Measurements from ENCODE around the gene SDK2. TPM values are rescaled to one million over a fixed set of nuclear protein-coding genes. Genes with fewer than 3 reads are reported as not detected.

SDK2 gene
- total and polyA plus RNA-seq, 2 experiments from 2014 or later, result 0.74 to 5.1 TPM

DNA sequence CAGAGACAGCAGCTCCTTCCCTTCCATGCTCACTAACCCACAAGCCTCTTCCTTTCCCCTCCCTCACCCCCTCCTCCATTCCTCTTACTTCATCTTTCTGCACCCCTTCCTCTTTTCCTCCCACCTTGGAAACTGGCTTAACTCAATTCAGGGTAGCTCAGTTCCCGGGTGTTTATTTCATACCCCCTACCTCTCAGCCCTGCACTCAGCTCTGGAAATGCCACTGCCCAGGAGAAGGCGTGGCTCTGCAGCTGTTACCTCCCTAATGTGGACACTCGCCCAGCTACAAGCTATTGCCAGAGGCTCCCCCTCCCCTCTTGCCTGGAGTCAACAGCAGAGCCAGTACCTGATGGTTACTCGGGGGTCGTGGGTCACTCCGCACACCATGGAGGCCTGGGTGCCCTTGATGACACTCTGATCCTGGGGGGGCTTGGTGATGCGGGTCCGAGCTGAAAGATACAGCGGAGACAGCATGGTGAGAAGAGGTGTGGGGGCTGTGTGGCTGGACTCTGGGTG, 214.0 kb downstream of the SDK2 start (continued):
- no peak for TF ChIP-seq ZNF462 (CRISPR knock-in tag; IDR thresholded peaks at IDR 0.05)
- no peak for TF ChIP-seq STAT1 (IDR thresholded peaks at IDR 0.05; ENCODE audit: unreplicated experiment)
- TF ChIP-seq, protein P1, sequence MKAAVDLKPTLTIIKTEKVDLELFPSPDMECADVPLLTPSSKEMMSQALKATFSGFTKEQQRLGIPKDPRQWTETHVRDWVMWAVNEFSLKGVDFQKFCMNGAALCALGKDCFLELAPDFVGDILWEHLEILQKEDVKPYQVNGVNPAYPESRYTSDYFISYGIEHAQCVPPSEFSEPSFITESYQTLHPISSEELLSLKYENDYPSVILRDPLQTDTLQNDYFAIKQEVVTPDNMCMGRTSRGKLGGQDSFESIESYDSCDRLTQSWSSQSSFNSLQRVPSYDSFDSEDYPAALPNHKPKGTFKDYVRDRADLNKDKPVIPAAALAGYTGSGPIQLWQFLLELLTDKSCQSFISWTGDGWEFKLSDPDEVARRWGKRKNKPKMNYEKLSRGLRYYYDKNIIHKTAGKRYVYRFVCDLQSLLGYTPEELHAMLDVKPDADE (IDR thresholded peaks at IDR 0.05), result no peak
- TF ChIP-seq NANOG (IDR thresholded peaks at IDR 0.05; ENCODE audit: borderline replicate concordance), result no peak

DNA sequence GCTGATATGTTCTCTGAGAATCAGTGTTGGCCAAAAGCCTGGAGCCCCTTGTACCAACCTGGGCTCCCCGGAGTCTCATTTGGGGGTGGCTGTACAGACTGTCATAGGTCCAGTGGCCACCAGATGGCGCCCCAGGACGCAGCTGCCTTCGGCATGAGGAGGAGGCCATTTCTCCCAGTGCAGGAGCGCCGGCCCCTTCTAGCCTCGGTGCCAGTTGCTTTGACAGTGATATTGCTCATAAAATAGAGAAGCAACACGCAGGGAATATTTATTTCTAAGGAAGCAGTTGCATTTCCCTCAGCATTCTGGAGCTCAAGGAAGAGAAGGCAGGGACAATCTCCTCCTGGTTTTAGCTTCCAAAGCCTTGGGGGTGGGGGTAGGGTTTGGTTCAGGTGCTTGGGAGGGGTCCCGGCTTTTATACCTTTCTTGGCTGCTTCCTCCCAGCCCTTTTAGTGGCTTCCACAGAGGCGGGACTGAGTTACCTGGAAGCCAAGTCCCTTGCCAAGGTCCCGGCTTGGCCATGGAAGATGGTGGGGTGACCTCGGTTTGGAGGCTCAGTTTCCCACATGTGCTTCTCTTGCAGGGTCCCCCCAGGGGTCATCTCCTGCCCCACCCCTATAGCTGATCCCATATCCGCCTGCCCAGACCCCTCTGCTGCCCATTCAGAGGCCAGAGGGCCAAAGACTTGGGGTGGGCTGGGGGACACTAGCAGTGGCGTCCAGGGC, 214.6 kb downstream of the SDK2 start:
- Mint-ChIP-seq H3K4me1 (peaks cover 12% of the 10 kb centered on the region), H3K4me3 (no peak overlapping the region), H3K27ac (no peak overlapping the region)

More for the DNA sequence above, 214.6 kb downstream of the SDK2 start:
- Histone ChIP-seq H2AFZ (peak overlapping the region; percentile 90), H3K36me3 (ENCODE audit: insufficient read depth) (no peaks in the 10 kb centered on the region), H3K27ac (ENCODE audit: low read depth) (no peak overlapping the region), H3K9me2 (ENCODE audit: insufficient read depth) (no peaks in the 10 kb centered on the region), H3F3A (replicated peaks; ENCODE audit: low read depth) (no peaks in the 10 kb centered on the region), H3K4me1 (ENCODE audit: insufficient read depth) (no peaks in the 10 kb centered on the region; the same call in 1 of the 2 replicates), H3K4me2 (no peak overlapping the region), H3K27me3 (ENCODE audit: insufficient read depth) (no peaks in the 10 kb centered on the region), H3K4me3 (no peak overlapping the region), H3K79me2 (replicated peaks; ENCODE audit: insufficient read depth) (no peaks in the 10 kb centered on the region), H4K20me1 (replicated peaks; ENCODE audit: insufficient read depth) (no peaks in the 10 kb centered on the region)
- peak; percentile 92 for DNase-seq (ENCODE audit: low spot score)
- ATAC-seq, result peak; percentile 97
- no peaks in the 10 kb centered on the region for H3K36me3 Mint-ChIP-seq (ENCODE audit: low read depth)
- TF ChIP-seq, protein P2, sequence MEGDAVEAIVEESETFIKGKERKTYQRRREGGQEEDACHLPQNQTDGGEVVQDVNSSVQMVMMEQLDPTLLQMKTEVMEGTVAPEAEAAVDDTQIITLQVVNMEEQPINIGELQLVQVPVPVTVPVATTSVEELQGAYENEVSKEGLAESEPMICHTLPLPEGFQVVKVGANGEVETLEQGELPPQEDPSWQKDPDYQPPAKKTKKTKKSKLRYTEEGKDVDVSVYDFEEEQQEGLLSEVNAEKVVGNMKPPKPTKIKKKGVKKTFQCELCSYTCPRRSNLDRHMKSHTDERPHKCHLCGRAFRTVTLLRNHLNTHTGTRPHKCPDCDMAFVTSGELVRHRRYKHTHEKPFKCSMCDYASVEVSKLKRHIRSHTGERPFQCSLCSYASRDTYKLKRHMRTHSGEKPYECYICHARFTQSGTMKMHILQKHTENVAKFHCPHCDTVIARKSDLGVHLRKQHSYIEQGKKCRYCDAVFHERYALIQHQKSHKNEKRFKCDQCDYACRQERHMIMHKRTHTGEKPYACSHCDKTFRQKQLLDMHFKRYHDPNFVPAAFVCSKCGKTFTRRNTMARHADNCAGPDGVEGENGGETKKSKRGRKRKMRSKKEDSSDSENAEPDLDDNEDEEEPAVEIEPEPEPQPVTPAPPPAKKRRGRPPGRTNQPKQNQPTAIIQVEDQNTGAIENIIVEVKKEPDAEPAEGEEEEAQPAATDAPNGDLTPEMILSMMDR (conservative IDR thresholded peaks at IDR 0.05; ENCODE audit: low read depth in 2 of 2), result peak; percentile 94 to 97
- no peak for TF ChIP-seq EZH2phosphoT487 (IDR thresholded peaks at IDR 0.05; ENCODE audit: unreplicated experiment)
- H3K9me3 Mint-ChIP-seq, result no peaks in the 10 kb centered on the region
- H3K27me3 Mint-ChIP-seq (ENCODE audit: insufficient read depth, low read depth, poor library complexity), result peaks cover 12% of the 10 kb centered on the region
